Keratinocyte (primary cell): Measurements from ENCODE around the gene FBXO31.

Experiments used
- CTCF ChIP-seq, 3 experiments: IDR thresholded peaks in 1 of 3; conservative IDR thresholded peaks in 1 of 3; optimal IDR thresholded peaks in 1 of 3; 2 replicates in 2 of 3; 3 replicates in 1 of 3; pipeline versions ENCODE3 to v1.5.1; 2011; ENCODE audit warnings: low read length in 3 of 3, mild to moderate bottlenecking in 3 of 3, moderate library complexity in 2 of 3, control low read depth in 1 of 3, inconsistent platforms in 1 of 3; ENCODE audit not compliant: insufficient read depth in 2 of 3; ENCODE audit errors: extremely low read depth in 1 of 3
- EZH2 ChIP-seq: IDR thresholded peaks from one replicate; pipeline ENCODE4 v1.6.1; 2012; ENCODE audit warnings: inconsistent platforms, mild to moderate bottlenecking, low read length, moderate library complexity

GRCh38 chr16:87426423-87427215 is 43.0 kb upstream of the FBXO31 start:
- no peak for TF ChIP-seq CTCF (optimal IDR thresholded peaks at IDR 0.05 in 1 of 3, IDR thresholded peaks at IDR 0.05 in 1 of 3, conservative IDR thresholded peaks at IDR 0.05 in 1 of 3; ENCODE audit: extremely low read depth in 1 of 3, insufficient read depth in 2 of 3, low read length in 3 of 3)
- no peak for TF ChIP-seq EZH2
